Endothelial cell of umbilical vein (primary cell): ENCODE data around the gene NR3C2. TPM values are rescaled to one million over a fixed set of nuclear protein-coding genes. Genes with fewer than 3 reads are reported as not detected.

Experiments used
- BruUV-seq: library from RNA; stranded (reverse); fragments of 400-500 nt; replicated peaks from 2 replicates; lab custom pipeline; 2021; lab: Mats Ljungman, UMichigan
- CTCF ChIA-PET: fragments of 300-600, 350-600 bp; sonication (Branson Sonifier 250); formaldehyde crosslinking; loops from one replicate; lab custom pipeline; 2021; ENCODE audit warnings: antibody characterized with exemption, inconsistent platforms; lab: Charles Lee
- POLR2A ChIA-PET: fragments of 300-600, 350-600 bp; sonication (Branson Sonifier 250); formaldehyde crosslinking; loops from one replicate; lab custom pipeline; 2021; ENCODE audit warnings: antibody characterized with exemption, inconsistent platforms; lab: Charles Lee
- DNase-seq: peaks from one replicate; pipeline ENCODE4 v3.0.0-alpha.2; 2011; ENCODE audit warnings: low read depth, low spot score
- FAIRE-seq: peaks from 2 replicates; lab custom pipeline; 2011; peaks lifted over from hg19 to GRCh38; lab: Jason Lieb, UNC
- H2AFZ ChIP-seq: 2 replicates; pipeline ENCODE4 v1.6.0; 2012; ENCODE audit warnings: low read depth, low read length, control low read depth, inconsistent platforms
- H3K27ac ChIP-seq: 2 replicates; pipeline ENCODE4 v1.5.1; 2011; ENCODE audit warnings: low read depth, mild to moderate bottlenecking, control low read depth, low read length, moderate library complexity; ENCODE audit not compliant: insufficient read depth
- H3K27me3 ChIP-seq, 2 experiments: 2 replicates each; pipeline versions ENCODE4 v1.6.0 to v1.6.1; 2011; ENCODE audit warnings: low read length in 2 of 2, mixed read lengths in 1 of 2; ENCODE audit not compliant: control insufficient read depth in 2 of 2, insufficient read depth in 2 of 2
- H3K36me3 ChIP-seq, 2 experiments: 2 replicates in 1 of 2; 3 replicates in 1 of 2; pipeline ENCODE4 v1.5.1; 2011; ENCODE audit warnings: low read length in 2 of 2, mild to moderate bottlenecking in 1 of 2, moderate library complexity in 1 of 2; ENCODE audit not compliant: control insufficient read depth in 2 of 2, insufficient read depth in 2 of 2; ENCODE audit errors: extremely low read depth in 1 of 2
- H3K4me1 ChIP-seq: 3 replicates; pipeline ENCODE4 v1.5.1; 2011; ENCODE audit warnings: mild to moderate bottlenecking, low read length; ENCODE audit not compliant: control insufficient read depth, insufficient read depth; ENCODE audit errors: extremely low read depth
- H3K4me2 ChIP-seq: 2 replicates; pipeline ENCODE4 v1.6.1; 2011; ENCODE audit warnings: low read length, control low read depth, mixed read lengths; ENCODE audit not compliant: insufficient read depth
- H3K4me3 ChIP-seq, 3 experiments: fragments of 200-600 bp in 1 of 3; sonication (generic), shearing (Covaris generic) in 1 of 3; replicated peaks in 1 of 3; 2 replicates each; pipeline ENCODE4 v1.5.1; 2011 to 2016; ENCODE audit warnings: control low read depth in 3 of 3, low read length in 3 of 3, mild to moderate bottlenecking in 2 of 3, inconsistent platforms in 1 of 3, low read depth in 1 of 3, moderate library complexity in 1 of 3; ENCODE audit not compliant: insufficient read depth in 1 of 3
- H3K79me2 ChIP-seq: 2 replicates; pipeline ENCODE4 v1.6.0; 2012; ENCODE audit warnings: low read length, inconsistent platforms; ENCODE audit not compliant: control insufficient read depth, insufficient read depth
- H3K9ac ChIP-seq: replicated peaks from 2 replicates; pipeline ENCODE3; 2011; ENCODE audit warnings: low read length, control low read depth; ENCODE audit not compliant: insufficient read depth; ENCODE audit errors: extremely low read depth
- H3K9me1 ChIP-seq: replicated peaks from 3 replicates; pipeline ENCODE4 v1.6.0; 2011; ENCODE audit warnings: mild to moderate bottlenecking, low read length; ENCODE audit not compliant: control insufficient read depth, insufficient read depth; ENCODE audit errors: extremely low read depth
- H3K9me3 ChIP-seq: replicated peaks from 2 replicates; pipeline ENCODE4 v1.5.1; 2012; ENCODE audit warnings: low read length, inconsistent platforms; ENCODE audit not compliant: control insufficient read depth, insufficient read depth
- H4K20me1 ChIP-seq: replicated peaks from 2 replicates; pipeline ENCODE3; 2011; ENCODE audit warnings: mild to moderate bottlenecking, low read length; ENCODE audit not compliant: control insufficient read depth, insufficient read depth; ENCODE audit errors: extremely low read depth
- CTCF ChIP-seq, 2 donors: IDR thresholded peaks; 1 replicate in 1 of 2; 2 replicates in 1 of 2; pipeline ENCODE4 v1.5.1; 2011; ENCODE audit warnings: low read length in 2 of 2, mild to moderate bottlenecking in 2 of 2, moderate library complexity in 2 of 2, control low read depth in 1 of 2, inconsistent platforms in 1 of 2, low read depth in 1 of 2; ENCODE audit not compliant: insufficient read depth in 1 of 2; ENCODE audit errors: extremely low read depth in 1 of 2
- EZH2 ChIP-seq: IDR thresholded peaks from 2 replicates; pipeline ENCODE4 v1.6.1; 2012; ENCODE audit warnings: borderline replicate concordance, low read depth, mild to moderate bottlenecking, moderate library complexity, low read length, inconsistent platforms; ENCODE audit not compliant: severe bottlenecking
- FOS ChIP-seq: IDR thresholded peaks from 2 replicates; pipeline ENCODE4 v1.6.1; 2011; ENCODE audit warnings: mild to moderate bottlenecking, low read length, moderate library complexity, borderline replicate concordance; ENCODE audit not compliant: insufficient read depth
- GATA2 ChIP-seq: IDR thresholded peaks from 2 replicates; pipeline ENCODE4 v1.7.0; 2011; ENCODE audit warnings: low read depth, mild to moderate bottlenecking, moderate library complexity, mixed read lengths, low read length; ENCODE audit not compliant: insufficient read length, insufficient read depth
- JUN ChIP-seq: IDR thresholded peaks from 2 replicates; pipeline ENCODE4 v1.6.1; 2011; ENCODE audit warnings: borderline replicate concordance, low read depth; ENCODE audit not compliant: insufficient read length, insufficient read depth
- MYC ChIP-seq: IDR thresholded peaks from one replicate; pipeline ENCODE4 v1.6.1; 2011; ENCODE audit warnings: mild to moderate bottlenecking, low read depth, low read length
- POLR2A ChIP-seq: IDR thresholded peaks from 2 replicates; pipeline ENCODE4 v1.6.1; 2012; ENCODE audit warnings: low read depth, mild to moderate bottlenecking, control low read depth, low read length
- POLR2AphosphoS5 ChIP-seq: IDR thresholded peaks from 2 replicates; pipeline ENCODE4 v1.6.1; 2012; ENCODE audit warnings: low read depth, mild to moderate bottlenecking, control low read depth, low read length, moderate library complexity; ENCODE audit not compliant: insufficient read depth
- dilution Hi-C: fragments of 300-500 bp; cut with MboI; formaldehyde crosslinking; loops from one replicate; pipeline ENCODE4 v1.15.0; 2019; ENCODE audit warnings: low sequenced_read_pairs; ENCODE audit not compliant: extremely low pct_ligation_motif_present
- intact Hi-C: fragments of 100-400 bp; cut with micrococcal nuclease; formaldehyde crosslinking; loops from one replicate; pipeline ENCODE4 v1.10.0; 2022
- polyA plus RNA-seq, 4 experiments: library from polyadenylated mRNA; depleted of rRNA in 3 of 4; stranded (reverse) in 3 of 4; unstranded in 1 of 4; fragments of >200 nt; gene quantifications; 2 replicates each; pipeline versions ENCODE4 v1.2.1 to v1.2.3, GENCODE V29; 2011 to 2012; ENCODE audit warnings: missing spikeins in 1 of 4
- total RNA-seq: library from RNA; stranded (reverse); gene quantifications from 2 replicates; pipeline ENCODE4 v1.2.3, GENCODE V29; 2021
- TF ChIP-seq, protein P1 (sequence below): IDR thresholded peaks from 2 replicates; pipeline ENCODE4 v1.6.1; 2011; ENCODE audit not compliant: insufficient read depth, insufficient read length

The NR3C2 gene
- total and polyA plus RNA-seq, 2 donors (not counting 3 experiments of a cell fraction or from before 2014, with no cell fraction given) = 4.8 to 16.4 TPM

- FAIRE-seq (no peak), DNase-seq (no peak)
- H3K36me3 ChIP-seq = no peaks in the 10 kb centered on the region
- dilution Hi-C loops (no loop called here), intact Hi-C loops (no loop called here)
- BruUV-seq = no TSS peak
- ChIA-PET CTCF (no interaction called here), POLR2A (no interaction called here)
- H3K9me1 ChIP-seq = no peaks in the 10 kb centered on the region
- no peaks in the 10 kb centered on the region for H3K4me1 ChIP-seq
- H3K4me2 ChIP-seq = no peak overlapping the region
- H3K79me2 ChIP-seq = no peaks in the 10 kb centered on the region
- no peak overlapping the region for H2AFZ ChIP-seq
- no peaks in the 10 kb centered on the region for H3K27me3 ChIP-seq
- H3K9ac ChIP-seq = no peak overlapping the region
- TF ChIP-seq GATA2 (no peak), EZH2 (no peak), JUN (no peak), FOS (no peak), CTCF (IDR thresholded peaks at IDR 0.05; ENCODE audit: extremely low read depth in 1 of 2, insufficient read depth in 1 of 2, low read depth in 1 of 2, low read length in 2 of 2) (no peak), POLR2A (no peak), POLR2AphosphoS5 (no peak), MYC (no peak)
- TF ChIP-seq, protein P1, sequence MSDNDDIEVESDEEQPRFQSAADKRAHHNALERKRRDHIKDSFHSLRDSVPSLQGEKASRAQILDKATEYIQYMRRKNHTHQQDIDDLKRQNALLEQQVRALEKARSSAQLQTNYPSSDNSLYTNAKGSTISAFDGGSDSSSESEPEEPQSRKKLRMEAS = no peak
- H4K20me1 ChIP-seq = no peaks in the 10 kb centered on the region
- no peak overlapping the region for H3K4me3 ChIP-seq
- H3K27ac ChIP-seq = no peak overlapping the region
- H3K9me3 ChIP-seq = no peaks in the 10 kb centered on the region
These were observed 139.8 kb downstream of the NR3C2 start for GRCh38 chr4:148302416-148302815.
